GM19035 (cell line): ENCODE data around the gene STAB1.

Experiments used
- ATAC-seq: cut with Tn5 transposase; IDR thresholded peaks from one replicate; pipeline ENCODE4 v1.9.1; 2021; ENCODE audit not compliant: unreplicated experiment

STAB1 gene

GRCh38 chr3:52561028-52561747 is 66.0 kb downstream of the STAB1 start:
- ATAC-seq = no peak

- no peak for ATAC-seq
Measured at GRCh38 chr3:52563984-52564383, 68.8 kb downstream of the STAB1 start.

- no peak for ATAC-seq
Measured at GRCh38 chr3:52568069-52568468, 72.9 kb downstream of the STAB1 start.

- ATAC-seq = no peak
Measured at GRCh38 chr3:52570076-52570475, 74.9 kb downstream of the STAB1 start.

- no peak for ATAC-seq
Measured at GRCh38 chr3:52572221-52572620, 77.1 kb downstream of the STAB1 start.
